GM18505 (cell line): ENCODE measurements around the gene IQCN.

Source experiments
- ATAC-seq: cut with Tn5 transposase; IDR thresholded peaks from one replicate; pipeline ENCODE4 v1.9.1; 2021; ENCODE audit not compliant: unreplicated experiment
- POLR2A ChIP-seq: IDR thresholded peaks from 4 replicates; pipeline ENCODE4 v1.6.1; 2011; ENCODE audit warnings: borderline replicate concordance; ENCODE audit not compliant: insufficient read depth, insufficient read length; ENCODE audit errors: extremely low read depth

Gene IQCN

GRCh38 chr19:18274781-18275356 lies 617 bp upstream of the IQCN start:
- no peak for ATAC-seq
- no peak for TF ChIP-seq POLR2A

DNA sequence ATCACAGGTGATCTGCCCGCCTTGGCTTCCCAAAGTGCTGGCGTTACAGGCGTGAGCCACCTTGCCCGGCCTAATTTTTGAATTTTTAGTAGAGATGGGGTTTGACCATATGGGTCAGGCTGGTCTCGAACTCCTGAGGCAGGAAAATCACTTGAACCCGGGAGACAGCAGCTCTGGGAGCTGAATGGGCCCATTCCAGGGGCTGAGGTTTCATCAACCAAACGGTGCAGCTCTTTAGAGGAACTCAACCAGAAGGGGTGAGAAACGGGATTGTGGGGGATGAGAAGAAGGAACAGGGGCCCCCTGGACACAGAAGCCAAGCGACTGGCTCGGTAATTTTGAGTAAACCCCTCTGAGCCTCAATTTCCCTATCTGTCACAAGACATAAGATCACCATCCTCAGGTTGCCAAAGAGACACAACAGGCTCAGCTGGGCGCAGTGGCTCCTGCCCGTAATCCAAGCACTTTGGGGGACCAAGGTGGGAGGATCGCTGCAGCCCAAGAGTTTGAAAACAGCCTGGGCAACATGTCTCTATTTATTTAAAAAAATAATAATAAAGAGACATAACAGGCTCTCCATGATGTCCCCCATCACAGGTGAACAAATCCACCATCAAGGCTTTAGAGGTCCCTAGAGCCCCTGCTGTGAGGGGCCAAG lies 562 bp downstream of the IQCN start:
- no peak for ATAC-seq
- no peak for TF ChIP-seq POLR2A

- no peak for TF ChIP-seq POLR2A
- no peak for ATAC-seq
Observed at GRCh38 chr19:18271433-18271841, 2.8 kb downstream of the IQCN start.

DNA sequence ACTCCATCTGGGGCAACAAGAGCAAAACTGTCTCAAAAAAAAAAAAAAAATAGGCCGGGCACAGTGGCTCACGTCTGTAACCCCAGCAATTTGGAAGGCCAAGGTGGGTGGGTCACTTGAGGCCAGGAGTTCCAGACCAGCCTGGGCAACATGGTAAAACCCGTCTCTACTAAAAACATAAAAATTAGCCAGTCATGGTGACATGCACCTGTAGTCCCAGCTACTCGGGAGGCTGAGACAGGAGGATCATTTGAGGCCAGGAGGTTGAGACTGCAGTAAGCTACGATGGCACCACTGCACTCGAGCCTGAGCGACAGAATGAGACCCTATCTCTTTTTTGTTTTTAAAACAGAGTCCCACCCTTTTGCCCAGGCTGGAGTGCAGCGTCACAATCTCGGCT lies 3.9 kb downstream of the IQCN start:
- TF ChIP-seq POLR2A, result no peak
- no peak for ATAC-seq

- ATAC-seq, result no peak
Observed at GRCh38 chr19:18269070-18269723, 5.1 kb downstream of the IQCN start.

DNA sequence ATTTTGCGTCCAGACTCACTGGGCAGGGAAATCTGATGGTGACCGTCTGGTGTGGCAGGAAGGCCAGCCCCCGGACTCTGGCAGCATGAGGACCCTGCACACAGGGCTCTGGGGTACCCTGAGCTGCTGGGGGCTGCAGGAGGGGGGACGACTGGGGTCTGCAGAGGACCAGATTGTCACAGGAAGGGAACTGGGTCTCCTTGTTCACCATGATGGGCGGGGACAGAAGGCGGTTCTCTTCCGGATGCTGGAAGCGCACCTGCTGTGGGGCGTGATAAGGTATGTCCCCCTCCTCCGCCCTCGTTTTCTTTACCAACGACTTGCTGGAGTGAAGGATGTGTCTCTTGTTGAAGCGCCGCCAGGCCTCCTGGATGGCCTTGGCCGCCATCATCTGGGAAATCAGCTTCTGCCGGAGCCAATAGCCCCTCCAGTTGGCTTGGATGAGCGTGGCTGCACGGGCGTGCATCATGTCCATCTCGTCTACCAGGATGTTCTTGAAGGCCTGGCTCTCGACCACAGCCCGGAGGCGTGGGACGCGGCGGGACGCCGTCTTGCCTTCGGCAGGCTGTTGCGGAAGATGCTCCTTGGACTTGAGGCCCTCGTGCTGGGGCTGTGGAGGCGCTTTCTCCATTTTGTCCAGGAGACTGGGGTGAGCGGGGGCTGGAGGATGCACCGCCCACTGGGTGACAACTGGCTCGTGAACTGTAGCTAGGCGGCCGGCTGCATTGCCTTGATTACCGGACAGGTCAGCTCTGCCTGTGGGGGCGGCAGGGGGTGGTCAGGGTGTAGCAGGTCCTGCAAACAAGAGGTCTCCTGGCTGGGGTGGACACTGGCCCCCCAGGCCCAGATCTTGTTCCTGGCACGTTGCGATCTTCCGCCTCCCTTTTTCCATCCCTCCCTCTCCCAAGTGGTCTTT lies 7.2 kb downstream of the IQCN start:
- TF ChIP-seq POLR2A, result no peak
- ATAC-seq, result no peak

More at GRCh38 chr19:18269070-18269723, 5.1 kb downstream of the IQCN start:
- no peak for TF ChIP-seq POLR2A

DNA sequence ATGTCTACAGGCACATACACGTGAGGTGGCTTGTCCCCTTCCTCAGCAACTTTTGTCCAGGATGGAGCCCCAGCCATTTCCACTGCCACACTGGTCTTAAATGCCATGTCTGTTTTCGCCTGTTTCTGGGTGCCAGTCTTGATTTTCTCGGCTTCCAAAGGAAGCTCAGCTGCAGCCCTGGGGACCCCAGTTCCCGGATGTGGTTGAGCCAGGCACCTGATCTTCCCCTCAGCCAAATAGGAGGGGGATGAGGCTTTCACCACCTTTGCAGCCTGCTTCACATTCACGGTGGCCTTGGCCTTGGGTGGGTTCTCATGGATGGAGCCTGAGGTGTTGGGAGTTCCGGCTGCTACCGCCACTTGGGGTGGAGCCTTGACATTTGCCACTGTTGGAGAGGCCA lies 8.7 kb downstream of the IQCN start:
- no peak for ATAC-seq
- TF ChIP-seq POLR2A, result no peak

- no peak for TF ChIP-seq POLR2A
- ATAC-seq, result no peak
Observed at GRCh38 chr19:18264971-18265540, 9.2 kb downstream of the IQCN start.

DNA sequence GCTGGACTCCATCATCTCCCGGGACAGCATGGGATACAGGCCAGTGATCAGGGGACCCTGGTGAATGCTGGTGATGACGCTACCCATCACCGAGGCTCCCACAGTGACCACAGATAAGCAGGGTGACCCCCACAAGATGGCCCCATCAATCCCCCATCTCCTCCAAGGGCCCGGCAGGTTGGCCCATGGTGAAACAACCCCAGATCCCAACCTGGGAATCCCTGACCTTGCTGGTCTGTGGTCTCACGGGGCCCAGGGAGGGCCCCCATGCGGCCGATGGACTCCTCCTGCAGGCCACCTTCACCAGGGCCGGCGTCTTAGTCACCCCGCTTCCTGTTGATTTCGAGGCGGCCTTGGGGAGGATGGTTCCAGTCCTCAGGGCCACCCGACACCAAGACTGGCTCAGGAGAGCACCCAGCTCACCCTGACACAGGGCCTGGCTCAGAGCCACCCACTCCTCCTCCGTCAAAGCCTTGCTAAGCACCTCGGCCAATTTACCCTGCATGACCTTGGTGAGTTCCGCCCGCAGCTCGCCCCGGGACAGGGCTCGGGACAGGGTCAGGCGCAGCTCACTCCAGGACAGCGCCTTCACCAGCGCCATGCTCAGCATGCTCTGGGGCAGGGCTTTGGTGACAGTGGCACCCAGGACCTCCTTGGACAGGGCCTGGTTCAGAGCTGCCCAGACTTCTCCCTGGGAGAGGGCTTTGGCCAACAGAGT lies 10.0 kb downstream of the IQCN start:
- no peak for ATAC-seq
- no peak for TF ChIP-seq POLR2A

GRCh38 chr19:18263324-18264136 lies 10.7 kb downstream of the IQCN start:
- ATAC-seq, result no peak
- TF ChIP-seq POLR2A, result no peak

GRCh38 chr19:18262917-18263316 lies 11.3 kb downstream of the IQCN start:
- no peak for ATAC-seq

GRCh38 chr19:18262144-18262543 lies 12.1 kb downstream of the IQCN start:
- no peak for TF ChIP-seq POLR2A
- no peak for ATAC-seq

More at GRCh38 chr19:18262917-18263316, 11.3 kb downstream of the IQCN start:
- no peak for TF ChIP-seq POLR2A
